Heart left ventricle (tissue), 16 donors: ENCODE measurements around the gene ZSCAN5C. TPM values are rescaled to one million over a fixed set of nuclear protein-coding genes. Genes with fewer than 3 reads are reported as not detected.

Experiments used
- ATAC-seq, 4 donors: fragments of 200-7000 bp; cut with Tn5 transposase; one replicate each; pipeline ENCODE4 v1.9.1; 2020 to 2022; ENCODE audit warnings: moderate library complexity in 4 of 4, mild to moderate bottlenecking in 3 of 4, moderate number of reproducible peaks in 1 of 4
- DNase-seq, 5 donors: peaks; one replicate each; pipeline ENCODE4 v3.0.0-alpha.2; 2020
- H3K27ac ChIP-seq, 12 donors: fragments of 200-600 bp; sonication (generic) in 4 of 12; one replicate each; pipeline versions ENCODE4 v1.5.0 to v1.8.0; 2016 to 2022; ENCODE audit warnings: mild to moderate bottlenecking in 2 of 12
- H3K27me3 ChIP-seq, 9 donors: fragments of 200-600 bp; sonication (generic) in 2 of 9; one replicate each; pipeline versions ENCODE4 v1.5.1 to v1.8.0; 2016 to 2022; ENCODE audit warnings: mild to moderate bottlenecking in 3 of 9
- H3K36me3 ChIP-seq, 9 donors: fragments of 200-600 bp; sonication (generic) in 2 of 9; one replicate each; pipeline versions ENCODE4 v1.5.0 to v1.8.0; 2018 to 2022; ENCODE audit warnings: mild to moderate bottlenecking in 2 of 9
- H3K4me1 ChIP-seq, 12 donors: fragments of 200-600 bp; sonication (generic) in 4 of 12; one replicate each; pipeline versions ENCODE4 v1.5.0 to v1.8.0; 2016 to 2022; ENCODE audit warnings: mild to moderate bottlenecking in 3 of 12
- H3K4me3 ChIP-seq, 12 donors: fragments of 200-600 bp; sonication (generic) in 4 of 12; one replicate each; pipeline versions ENCODE4 v1.5.0 to v1.8.0; 2017 to 2022; ENCODE audit warnings: mild to moderate bottlenecking in 9 of 12, moderate library complexity in 4 of 12
- H3K9me3 ChIP-seq, 12 donors: fragments of 200-600 bp; sonication (generic) in 4 of 12; one replicate each; pipeline versions ENCODE4 v1.5.0 to v1.8.0; 2016 to 2022; ENCODE audit warnings: mild to moderate bottlenecking in 1 of 12
- POLR2A ChIP-seq, 2 donors: fragments of 450-650 bp; IDR thresholded peaks; one replicate each; pipeline ENCODE4 v1.6.1; 2017; ENCODE audit warnings: antibody characterized with exemption in 2 of 2, mild to moderate bottlenecking in 2 of 2, moderate library complexity in 2 of 2
- whole genome bisulfite sequencing, 4 donors: extraction: QIAGEN DNeasy Blood & Tissue Kit in 2 of 4; methylation state at CpG; one replicate each; pipeline versions ENCODE4 v1.1.5 to v1.1.7; 2013 to 2018; 5-methylcytosine and 5-hydroxymethylcytosine counted together
- intact Hi-C, 10 donors: fragments of 100-400 bp; cut with DNase I; formaldehyde crosslinking; loops; one replicate each; pipeline versions ENCODE4 v1.11.1 to v1.14.2; 2022
- long read RNA-seq, 3 donors: library from polyadenylated mRNA; unstranded; transcript quantifications; one replicate each; pipeline ENCODE4 v2.0.0, GENCODE V29; 2020 to 2021
- polyA plus RNA-seq, 2 donors: library from polyadenylated mRNA; stranded (reverse); fragments of 200-250 nt; gene quantifications; one replicate each; pipeline ENCODE4 v1.2.3, GENCODE V29; 2013
- total RNA-seq, 9 donors: library from RNA; depleted of rRNA in 2 of 9; stranded (reverse); fragments of >200 nt in 2 of 9; fragmentation: NEBNext Ultra II Directional in 3 of 9; extraction: Animal tissue kit (Norgen Biotek cat#: 25700) in 3 of 9; gene quantifications; one replicate each; pipeline versions ENCODE4 v1.1.0 to v1.2.4, GENCODE V29; 2016 to 2023
- TF ChIP-seq, protein P1 (sequence below), 12 donors: fragments of 200-600 bp; sonication (generic) in 4 of 12; IDR thresholded peaks; one replicate each; pipeline versions ENCODE4 v1.5.0 to v1.8.0; 2018 to 2022; ENCODE audit warnings: antibody characterized with exemption in 12 of 12, mild to moderate bottlenecking in 5 of 12
- donor health status: ischemic (EF 13 %, LVEDD 7.1; RV severe dilation, severe dysfunction).
- donor health status: healthy with polysubstance abuse.
- donor health status: DM: no; HTN: yes; CAD: no.
- donor health status: DM: no; HTN: no; CAD: no.
- donor health status: ischemic (EF 25% LVEDD 6.9; RV normal size, moderate dysfunction).
- donor health status: ischemic (EF 25% LVEDD 5.7; RV mildly dilated, moderate dysfunction).
- donor health status: healthy.
- donor health status: DM: yes; HTN: yes; CAD: no.
- donor health status: ischemic (EF 35%, LVEDD 5.7; RV mildly dilated, moderate dysfunction).
- donor health status: nonischemic (EF 11% LVEDD 7.7; RV severe dilation, severe dysfunction).
- donor health status: DM: yes; HTN: yes; CAD: no.
- donor health status: PGD.
- donor health status: ischemic (EF 29% LVEDD 5.4; RV normal size, mild dysfunction).
- donor health status: nonischemic (EF 23%, LVEDD 6.1; RV moderate dilation, normal function).

The ZSCAN5C gene, protein sequence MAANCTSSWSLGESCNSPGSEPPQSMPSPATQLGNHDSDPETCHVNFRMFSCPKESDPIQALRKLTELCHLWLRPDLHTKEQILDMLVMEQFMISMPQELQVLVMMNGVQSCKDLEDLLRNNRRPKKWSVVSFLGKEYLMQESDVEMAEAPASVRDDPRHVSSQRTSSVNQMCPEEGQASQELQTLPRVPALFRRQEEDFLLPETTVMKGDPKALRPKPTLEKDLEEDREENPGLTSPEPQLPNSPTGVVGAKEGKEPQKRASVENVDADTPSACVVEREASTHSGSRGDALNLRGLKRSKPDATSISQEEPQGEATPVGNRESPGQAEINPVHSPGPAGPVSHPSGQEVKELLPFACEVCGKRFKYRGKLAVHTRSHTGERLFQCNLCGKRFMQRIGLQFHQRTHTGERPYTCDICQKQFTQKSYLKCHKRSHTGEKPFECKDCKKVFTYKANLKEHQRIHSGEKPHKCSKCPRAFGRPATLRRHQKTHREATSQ
- total RNA-seq: not detected
- not detected for polyA plus RNA-seq
- long read RNA-seq, donor 1: 0 reads
- long read RNA-seq, donor 2: 0 reads
- long read RNA-seq, donor 3: 0 reads

DNA sequence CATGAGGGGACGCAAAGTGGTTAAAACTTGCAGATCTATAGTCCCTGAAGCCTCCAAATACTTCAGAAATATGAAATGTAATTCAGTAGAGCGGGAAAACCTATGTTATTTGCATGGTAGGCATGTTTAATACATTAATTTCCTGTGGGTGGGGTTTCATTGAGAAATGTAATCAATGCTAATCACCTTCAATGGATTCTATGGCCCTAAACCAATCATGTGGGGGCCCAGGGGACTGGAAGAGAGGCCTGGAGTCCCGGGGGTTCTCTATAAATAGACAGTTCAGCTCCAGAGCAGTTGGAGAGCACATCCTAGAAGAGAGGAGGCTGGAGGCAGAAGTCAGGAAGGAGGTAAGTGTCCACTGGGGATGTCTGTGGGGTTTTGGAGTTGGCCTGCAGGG lies at the start of gene ZSCAN5C:
Gene ZSCAN5C (plus strand): TSS at position 301 of the 400 bp plus-strand sequence. CDS start 3,641 bp downstream, outside the sequence.
- H3K27me3 ChIP-seq: peaks cover 0 to 10% (median 0%) of the 10 kb centered on the region in 9 donors
- ATAC-seq (no peak), DNase-seq (no peak)
- no peaks in the 10 kb centered on the region for H3K36me3 ChIP-seq
- H3K27ac ChIP-seq: no peak within 1 kb of the TSS
- no peaks in the 10 kb centered on the region for H3K9me3 ChIP-seq
- no peaks in the 10 kb centered on the region for H3K4me1 ChIP-seq
- intact Hi-C loops: no loop called here
- H3K4me3 ChIP-seq: no peak within 1 kb of the TSS
- 46 to 61% (median 56%) methylated on average over 3 of the region's 3 CpGs for WGBS, 4 donors
- no peak for TF ChIP-seq POLR2A (IDR thresholded peaks at IDR 0.05)
- TF ChIP-seq, protein P1, sequence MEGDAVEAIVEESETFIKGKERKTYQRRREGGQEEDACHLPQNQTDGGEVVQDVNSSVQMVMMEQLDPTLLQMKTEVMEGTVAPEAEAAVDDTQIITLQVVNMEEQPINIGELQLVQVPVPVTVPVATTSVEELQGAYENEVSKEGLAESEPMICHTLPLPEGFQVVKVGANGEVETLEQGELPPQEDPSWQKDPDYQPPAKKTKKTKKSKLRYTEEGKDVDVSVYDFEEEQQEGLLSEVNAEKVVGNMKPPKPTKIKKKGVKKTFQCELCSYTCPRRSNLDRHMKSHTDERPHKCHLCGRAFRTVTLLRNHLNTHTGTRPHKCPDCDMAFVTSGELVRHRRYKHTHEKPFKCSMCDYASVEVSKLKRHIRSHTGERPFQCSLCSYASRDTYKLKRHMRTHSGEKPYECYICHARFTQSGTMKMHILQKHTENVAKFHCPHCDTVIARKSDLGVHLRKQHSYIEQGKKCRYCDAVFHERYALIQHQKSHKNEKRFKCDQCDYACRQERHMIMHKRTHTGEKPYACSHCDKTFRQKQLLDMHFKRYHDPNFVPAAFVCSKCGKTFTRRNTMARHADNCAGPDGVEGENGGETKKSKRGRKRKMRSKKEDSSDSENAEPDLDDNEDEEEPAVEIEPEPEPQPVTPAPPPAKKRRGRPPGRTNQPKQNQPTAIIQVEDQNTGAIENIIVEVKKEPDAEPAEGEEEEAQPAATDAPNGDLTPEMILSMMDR (IDR thresholded peaks at IDR 0.05): no peak

DNA sequence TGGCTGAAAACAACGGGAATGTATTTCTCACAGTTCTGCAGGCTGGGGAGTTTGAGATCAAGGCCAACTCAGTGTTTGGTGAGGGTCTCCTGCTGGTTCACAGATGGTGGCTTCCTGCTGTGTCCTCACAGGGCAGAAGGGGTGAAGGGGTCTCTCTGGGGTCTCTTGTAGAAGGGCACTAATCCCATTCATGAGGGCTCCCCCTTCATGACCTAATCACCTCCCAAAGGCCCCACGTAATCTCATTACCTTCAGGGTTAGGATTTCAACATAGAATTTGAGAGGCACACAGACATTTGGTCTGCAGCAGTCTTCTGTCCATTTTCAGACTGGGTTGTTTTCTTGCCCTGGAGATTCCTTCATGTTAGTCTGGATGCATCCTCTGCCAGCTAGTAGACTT lies 49.4 kb upstream of the ZSCAN5C start:
- peaks cover 0 to 36% (median 14%) of the 10 kb centered on the region in 9 donors for H3K36me3 ChIP-seq
- peak overlapping the region in 1 of 12 donors; percentile 5 for H3K27ac ChIP-seq
- H3K9me3 ChIP-seq: no peaks in the 10 kb centered on the region
- intact Hi-C loops: loop anchor here in 2 of 10 donors (10.0 kb wide), 1 partner anchor 68 kb away; no protein-coding TSS in a partner anchor
- DNase-seq (no peak), ATAC-seq (no peak)
- TF ChIP-seq POLR2A (IDR thresholded peaks at IDR 0.05): no peak
- no peaks in the 10 kb centered on the region for H3K27me3 ChIP-seq
- WGBS, 4 donors: 84 to 100% (median 87%) methylated on average over 2 of the region's 2 CpGs
- H3K4me3 ChIP-seq: no peak overlapping the region
- peaks cover 0 to 30% (median 11%) of the 10 kb centered on the region in 12 donors for H3K4me1 ChIP-seq

DNA sequence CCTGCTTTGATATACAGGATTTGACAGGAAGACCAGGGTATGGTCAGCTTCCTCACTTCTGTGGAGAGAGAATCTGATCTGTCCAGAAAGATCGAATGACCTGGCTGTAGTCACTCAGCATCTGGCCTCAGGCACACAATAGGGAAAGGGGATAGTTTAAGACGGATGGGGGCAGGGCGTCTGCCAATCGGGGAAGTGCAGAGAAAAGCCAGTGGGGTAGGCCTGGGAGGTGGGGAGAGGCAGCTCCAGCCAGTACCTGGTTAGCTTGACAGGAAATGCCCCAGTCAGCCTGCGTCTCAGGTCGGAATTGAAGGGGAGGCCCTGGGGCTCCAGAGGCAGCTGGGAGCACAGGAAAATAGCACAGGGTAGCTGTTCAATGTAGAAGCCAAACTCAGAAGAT lies 48.6 kb upstream of the ZSCAN5C start:
- peak overlapping the region in 3 of 12 donors; percentile 5 to 39 (median 13) for H3K27ac ChIP-seq
- no peak for ATAC-seq
- intact Hi-C loops: loop anchor here in 2 of 10 donors (10.0 kb wide), 1 partner anchor 69 kb away; no protein-coding TSS in a partner anchor

DNA sequence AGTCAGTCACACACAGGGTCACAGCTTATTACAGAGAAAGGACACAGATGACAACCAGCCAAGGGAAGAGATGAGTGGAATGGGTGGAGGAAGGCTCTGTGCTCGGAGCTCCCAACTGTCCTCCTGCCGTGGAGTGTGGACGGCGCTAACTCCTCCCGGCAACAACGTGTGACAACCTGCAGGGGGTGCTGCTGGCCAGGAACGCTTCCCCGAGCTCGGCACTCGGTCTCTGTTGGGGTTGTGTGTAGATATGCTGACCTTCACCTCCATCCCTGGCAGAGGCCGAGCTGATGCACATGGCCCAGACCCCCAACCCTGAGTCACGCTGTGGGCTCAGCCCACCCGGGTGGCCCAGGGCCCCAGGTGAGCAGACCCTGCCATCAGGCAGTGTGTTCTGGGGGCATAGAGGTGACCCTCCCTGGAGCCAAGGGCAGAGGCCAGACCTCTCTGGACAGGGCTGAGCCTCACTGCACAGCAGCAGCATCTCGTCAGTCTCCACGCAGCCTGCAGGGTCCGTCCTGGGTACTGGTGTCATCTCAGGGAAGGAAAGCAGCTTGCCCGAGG lies 46.9 kb upstream of the ZSCAN5C start:
- TF ChIP-seq POLR2A (IDR thresholded peaks at IDR 0.05): no peak
- TF ChIP-seq, protein P1 (IDR thresholded peaks at IDR 0.05): peak; percentile 20 to 65 (median 44)
- no peaks in the 10 kb centered on the region for H3K9me3 ChIP-seq
- H3K4me3 ChIP-seq: no peak overlapping the region
- peaks cover 0 to 36% (median 25%) of the 10 kb centered on the region in 9 donors for H3K36me3 ChIP-seq
- ATAC-seq: peak in 3 of 4 donors; percentile 44 to 54 (median 51)
- H3K4me1 ChIP-seq: peaks cover 0 to 22% (median 7%) of the 10 kb centered on the region in 12 donors
- intact Hi-C loops: loop anchor here in 3 of 10 donors (1.0 to 10.0 kb wide), 3 partner anchors 17 to 73 kb away; no protein-coding TSS in a partner anchor
- no peaks in the 10 kb centered on the region for H3K27me3 ChIP-seq
- no peak overlapping the region for H3K27ac ChIP-seq
- DNase-seq: peak in 1 of 5 donors; percentile 47
- WGBS, 4 donors: 53 to 65% (median 59%) methylated on average over 11 to 17 of the region's 17 CpGs

More for the DNA sequence above, 48.6 kb upstream of the ZSCAN5C start:
- DNase-seq: no peak
- Histone ChIP-seq H3K9me3 (no peaks in the 10 kb centered on the region), H3K4me1 (peaks cover 0 to 30% (median 11%) of the 10 kb centered on the region in 12 donors), H3K36me3 (peaks cover 0 to 28% (median 14%) of the 10 kb centered on the region in 9 donors), H3K27me3 (no peaks in the 10 kb centered on the region), H3K4me3 (no peak overlapping the region)
- 44 to 62% (median 55%) methylated on average over 6 of the region's 6 CpGs for WGBS, 4 donors
- no peak for TF ChIP-seq POLR2A (IDR thresholded peaks at IDR 0.05)
- TF ChIP-seq, protein P1 (IDR thresholded peaks at IDR 0.05): no peak
